Brain microvascular endothelial cell (primary cell): ENCODE results near the gene FBXW8.

Source experiments
- DNase-seq: peaks from one replicate; pipeline ENCODE4 v3.0.0-alpha.2; 2020
- H3K27ac ChIP-seq: fragments of 250-450 bp; sonication (Bioruptor Pico); 2 replicates; pipeline ENCODE4 v1.5.1; 2020; ENCODE audit warnings: mild to moderate bottlenecking, moderate library complexity
- H3K27me3 ChIP-seq: fragments of 250-450 bp; sonication (Bioruptor Pico); replicated peaks from 2 replicates; pipeline ENCODE4 v1.5.1; 2020; ENCODE audit warnings: mild to moderate bottlenecking
- H3K36me3 ChIP-seq: fragments of 250-450 bp; sonication (Bioruptor Pico); replicated peaks from 2 replicates; pipeline ENCODE4 v1.5.1; 2020; ENCODE audit warnings: mild to moderate bottlenecking
- H3K4me3 ChIP-seq: 2 replicates; pipeline ENCODE4 v1.5.1; 2011; ENCODE audit warnings: low read depth, mild to moderate bottlenecking, control low read depth, low read length, moderate library complexity
- in situ Hi-C: cut with HindIII; loops from 2 replicates; pipeline ENCODE4 v1.10.0; 2017; ENCODE audit warnings: low sequenced_read_pairs, low pct_ligation_motif_present
- TF ChIP-seq, protein P1 (sequence below): IDR thresholded peaks from 2 replicates; pipeline ENCODE4 v1.5.1; 2011; ENCODE audit warnings: low read depth, mild to moderate bottlenecking, moderate library complexity, low read length, control low read depth, inconsistent platforms; ENCODE audit errors: missing control alignments

FBXW8 gene

DNA sequence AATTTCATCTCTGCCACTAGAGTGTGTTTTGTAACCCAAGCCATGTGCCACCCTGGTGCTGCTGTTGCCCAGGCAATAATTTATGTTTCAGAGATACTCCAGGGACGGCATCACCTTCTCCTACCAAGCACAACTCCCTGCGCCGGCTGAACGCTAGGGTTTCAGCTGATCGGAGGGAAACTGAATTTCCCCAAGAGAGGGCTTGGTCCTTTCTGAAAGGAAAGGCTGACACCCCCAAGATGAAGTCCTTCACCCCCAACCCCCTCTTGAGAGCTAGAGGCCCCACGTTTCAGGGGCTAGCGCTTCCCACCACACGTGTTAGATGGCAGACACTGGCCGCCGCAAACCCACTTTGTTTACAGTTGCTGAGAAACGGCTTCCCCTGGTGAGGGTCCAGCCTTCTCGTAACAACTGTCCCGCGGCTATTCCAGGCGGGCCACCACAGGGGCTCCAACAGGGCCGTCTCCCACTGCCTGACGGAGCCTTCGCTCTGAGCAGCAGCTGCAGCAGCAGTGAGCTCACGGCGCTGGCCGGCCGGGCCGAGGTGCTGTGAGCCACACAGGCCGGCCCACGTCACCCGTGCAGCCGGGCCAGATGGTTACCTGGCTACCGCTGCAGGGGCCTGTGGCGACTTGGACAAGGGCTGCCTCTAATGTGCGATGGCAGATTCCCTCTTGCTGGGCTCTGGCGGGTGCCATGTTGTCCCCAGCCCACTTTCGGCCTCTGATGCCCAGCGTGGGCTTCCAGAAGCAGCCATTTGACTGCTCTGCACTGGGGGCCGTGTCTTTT lies 122.0 kb downstream of the FBXW8 start:
- H3K27me3 ChIP-seq, result peaks cover 9% of the 10 kb centered on the region
- TF ChIP-seq, protein P1, sequence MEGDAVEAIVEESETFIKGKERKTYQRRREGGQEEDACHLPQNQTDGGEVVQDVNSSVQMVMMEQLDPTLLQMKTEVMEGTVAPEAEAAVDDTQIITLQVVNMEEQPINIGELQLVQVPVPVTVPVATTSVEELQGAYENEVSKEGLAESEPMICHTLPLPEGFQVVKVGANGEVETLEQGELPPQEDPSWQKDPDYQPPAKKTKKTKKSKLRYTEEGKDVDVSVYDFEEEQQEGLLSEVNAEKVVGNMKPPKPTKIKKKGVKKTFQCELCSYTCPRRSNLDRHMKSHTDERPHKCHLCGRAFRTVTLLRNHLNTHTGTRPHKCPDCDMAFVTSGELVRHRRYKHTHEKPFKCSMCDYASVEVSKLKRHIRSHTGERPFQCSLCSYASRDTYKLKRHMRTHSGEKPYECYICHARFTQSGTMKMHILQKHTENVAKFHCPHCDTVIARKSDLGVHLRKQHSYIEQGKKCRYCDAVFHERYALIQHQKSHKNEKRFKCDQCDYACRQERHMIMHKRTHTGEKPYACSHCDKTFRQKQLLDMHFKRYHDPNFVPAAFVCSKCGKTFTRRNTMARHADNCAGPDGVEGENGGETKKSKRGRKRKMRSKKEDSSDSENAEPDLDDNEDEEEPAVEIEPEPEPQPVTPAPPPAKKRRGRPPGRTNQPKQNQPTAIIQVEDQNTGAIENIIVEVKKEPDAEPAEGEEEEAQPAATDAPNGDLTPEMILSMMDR, result no peak
- DNase-seq, result no peak
- in situ Hi-C loops, result no loop called here
- no peak overlapping the region for H3K27ac ChIP-seq
- H3K4me3 ChIP-seq, result no peak overlapping the region
- H3K36me3 ChIP-seq, result peaks cover 14% of the 10 kb centered on the region

DNA sequence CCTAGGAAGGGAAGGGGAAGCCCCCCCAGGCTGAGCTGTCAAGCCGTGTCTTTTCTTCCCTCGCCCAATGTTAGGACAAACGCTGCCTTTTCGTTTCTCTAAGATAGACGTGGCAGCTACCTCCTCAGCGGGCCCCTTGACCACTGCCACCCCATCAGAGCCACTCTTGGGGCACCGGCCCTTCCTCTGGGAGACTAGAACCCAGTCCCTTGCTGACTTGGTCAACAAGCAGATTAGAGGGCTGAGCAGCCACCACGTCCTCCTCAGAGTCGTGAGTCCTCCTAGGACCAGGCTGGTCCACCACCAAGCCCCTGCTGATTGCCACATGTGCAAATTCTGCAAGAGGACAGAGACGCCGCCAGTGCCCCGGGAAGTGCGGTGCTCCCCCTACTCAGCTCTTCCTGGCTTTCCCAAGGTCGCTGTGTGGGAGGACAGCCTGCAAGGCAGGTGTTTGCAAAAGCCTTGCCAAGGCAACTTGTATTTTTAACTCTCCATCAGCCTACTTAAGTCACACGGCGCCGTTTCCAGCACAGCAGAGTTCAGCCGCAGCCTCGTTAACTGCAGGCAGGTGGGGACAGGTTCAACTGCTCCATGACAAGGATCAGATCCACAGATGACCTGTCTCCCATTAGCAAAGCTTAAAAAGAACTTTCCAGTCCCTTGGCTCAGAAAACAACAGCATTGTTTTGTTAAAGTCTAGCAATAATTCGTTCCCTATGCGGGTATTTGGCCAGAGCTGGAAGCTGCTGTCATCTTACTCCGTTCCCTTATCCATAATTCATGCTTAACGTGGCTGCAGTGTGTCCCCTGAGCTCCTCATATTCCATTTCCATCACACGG lies 122.9 kb downstream of the FBXW8 start:
- TF ChIP-seq, protein P1, result no peak
- DNase-seq, result no peak
- no peak overlapping the region for H3K27ac ChIP-seq
- in situ Hi-C loops, result no loop called here
- no peak overlapping the region for H3K4me3 ChIP-seq
- peaks cover 8% of the 10 kb centered on the region for H3K36me3 ChIP-seq
- H3K27me3 ChIP-seq, result peaks cover 9% of the 10 kb centered on the region

DNA sequence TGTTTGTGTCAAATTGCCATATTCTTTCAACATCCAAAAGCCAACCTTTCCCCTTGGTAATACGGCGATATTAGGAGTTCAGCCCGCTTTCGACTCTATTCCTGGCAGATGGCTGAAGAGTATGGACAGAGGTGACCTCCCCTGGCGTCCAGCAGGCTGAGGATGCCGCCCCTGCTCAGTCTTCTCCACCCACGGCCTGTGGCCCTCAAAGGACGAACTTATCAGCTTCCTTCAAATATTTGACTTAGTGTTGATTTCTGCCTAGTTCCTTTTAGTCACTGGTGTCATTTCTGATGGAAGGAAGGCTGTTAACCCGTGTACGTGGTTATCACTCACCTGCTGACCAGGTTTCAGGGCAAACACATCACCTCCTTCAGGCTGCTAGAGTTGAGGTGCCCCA lies 123.5 kb downstream of the FBXW8 start:
- Histone ChIP-seq H3K36me3 (peaks cover 2% of the 10 kb centered on the region), H3K4me3 (no peak overlapping the region), H3K27ac (no peak overlapping the region), H3K27me3 (peaks cover 9% of the 10 kb centered on the region)
- in situ Hi-C loops, result no loop called here
- TF ChIP-seq, protein P1, result no peak
- DNase-seq, result no peak

DNA sequence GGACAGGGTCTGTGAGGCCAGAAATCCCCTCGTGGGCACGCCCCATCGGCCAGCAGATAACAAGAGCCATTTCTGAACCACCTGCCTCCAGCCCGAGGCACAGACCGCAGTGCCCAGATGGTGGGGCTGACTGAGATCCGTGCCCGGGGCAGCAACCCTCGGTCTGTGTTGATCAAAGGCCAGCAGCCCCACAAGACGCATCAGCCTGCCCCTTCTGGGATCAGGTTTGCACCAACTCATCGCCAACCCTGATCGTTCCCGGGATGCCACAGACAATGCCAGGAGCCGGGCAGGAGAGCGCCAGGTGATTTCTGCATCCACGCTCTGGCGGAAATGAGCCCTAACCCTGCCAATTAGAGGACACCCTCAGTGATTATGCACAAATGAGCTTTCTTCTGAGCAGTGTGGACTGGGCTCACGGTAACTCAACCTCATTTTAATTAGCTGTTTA lies 124.0 kb downstream of the FBXW8 start:
- DNase-seq, result no peak
- in situ Hi-C loops, result no loop called here
- Histone ChIP-seq H3K4me3 (no peak overlapping the region), H3K27ac (no peak overlapping the region), H3K36me3 (peaks cover 2% of the 10 kb centered on the region), H3K27me3 (peaks cover 9% of the 10 kb centered on the region)
- TF ChIP-seq, protein P1, result no peak

DNA sequence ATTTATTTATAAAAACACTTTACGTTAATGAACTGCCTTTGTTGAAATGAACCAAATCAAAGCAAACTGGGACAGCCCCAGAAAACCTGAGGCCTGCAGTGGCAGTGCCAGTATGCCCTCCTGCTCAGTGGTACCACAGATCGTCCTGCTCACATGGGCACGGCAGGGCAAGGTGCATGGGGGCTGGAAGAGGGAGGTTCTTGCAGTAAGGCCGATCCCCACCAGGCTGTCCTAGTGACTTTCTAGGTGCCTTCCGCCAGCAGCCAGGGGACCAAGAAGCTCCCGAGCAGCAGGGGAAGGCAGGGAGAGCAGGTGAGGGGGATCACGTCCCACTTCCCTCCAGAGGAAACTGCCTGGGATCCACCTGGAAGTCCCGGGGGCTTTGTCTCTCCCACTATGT lies 124.5 kb downstream of the FBXW8 start:
- in situ Hi-C loops, result no loop called here
- Histone ChIP-seq H3K4me3 (no peak overlapping the region), H3K36me3 (no peaks in the 10 kb centered on the region), H3K27ac (no peak overlapping the region), H3K27me3 (peaks cover 9% of the 10 kb centered on the region)
- no peak for DNase-seq
- TF ChIP-seq, protein P1, result no peak
